22Rv1 (cell line): ENCODE data around the gene UPK3B.
"Not testable (repeated sequence)": the region's sequence is repeated elsewhere in the genome, so short reads cannot be mapped to it uniquely, and the experiment has no call there.

Source experiments
- ZFX ChIP-seq: fragments of 450-650 bp; IDR thresholded peaks from 2 replicates; pipeline ENCODE4 v1.6.1; 2017; ENCODE audit warnings: antibody characterized with exemption, borderline replicate concordance
- TF ChIP-seq, protein P1 (sequence below): fragments of 450-650 bp; IDR thresholded peaks from 2 replicates; pipeline ENCODE4 v1.5.1; 2017; ENCODE audit warnings: mild to moderate bottlenecking

DNA sequence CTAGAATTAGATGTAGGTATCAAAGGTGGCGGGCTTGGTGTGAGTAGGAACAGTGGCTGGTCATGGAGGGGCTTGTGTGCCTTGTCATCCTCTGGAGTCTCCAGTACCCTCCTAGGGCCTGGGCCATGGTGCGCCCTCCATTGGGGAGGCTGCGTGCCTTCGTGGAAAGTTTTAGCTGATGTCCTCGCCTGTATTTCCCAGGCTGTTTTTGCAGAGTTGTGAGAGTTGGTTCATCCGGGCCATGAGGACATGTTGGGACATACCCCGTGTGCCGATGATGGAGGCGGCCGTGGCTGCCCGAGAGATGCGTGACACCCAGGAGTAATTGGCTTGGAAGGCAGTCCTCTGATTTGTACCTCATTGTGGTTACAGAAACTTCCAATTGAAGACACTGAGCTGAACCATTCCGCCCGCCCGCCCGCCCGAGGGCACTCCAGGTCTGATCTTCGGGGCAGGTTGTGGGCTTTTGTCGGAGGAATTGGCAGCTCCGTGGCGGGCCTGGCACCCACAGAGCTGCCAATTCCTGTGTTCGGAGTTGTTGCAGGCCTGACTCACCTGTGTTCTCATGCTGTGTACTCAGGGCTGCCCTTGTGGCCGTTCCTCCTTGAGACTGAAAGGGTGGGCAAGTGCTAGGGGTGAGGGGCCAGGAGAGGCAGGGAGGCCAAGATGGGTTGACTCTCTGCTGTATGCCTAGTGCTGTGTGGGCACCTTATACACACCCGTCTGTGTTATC is 33.4 kb upstream of the UPK3B start:
- TF ChIP-seq, protein P1, sequence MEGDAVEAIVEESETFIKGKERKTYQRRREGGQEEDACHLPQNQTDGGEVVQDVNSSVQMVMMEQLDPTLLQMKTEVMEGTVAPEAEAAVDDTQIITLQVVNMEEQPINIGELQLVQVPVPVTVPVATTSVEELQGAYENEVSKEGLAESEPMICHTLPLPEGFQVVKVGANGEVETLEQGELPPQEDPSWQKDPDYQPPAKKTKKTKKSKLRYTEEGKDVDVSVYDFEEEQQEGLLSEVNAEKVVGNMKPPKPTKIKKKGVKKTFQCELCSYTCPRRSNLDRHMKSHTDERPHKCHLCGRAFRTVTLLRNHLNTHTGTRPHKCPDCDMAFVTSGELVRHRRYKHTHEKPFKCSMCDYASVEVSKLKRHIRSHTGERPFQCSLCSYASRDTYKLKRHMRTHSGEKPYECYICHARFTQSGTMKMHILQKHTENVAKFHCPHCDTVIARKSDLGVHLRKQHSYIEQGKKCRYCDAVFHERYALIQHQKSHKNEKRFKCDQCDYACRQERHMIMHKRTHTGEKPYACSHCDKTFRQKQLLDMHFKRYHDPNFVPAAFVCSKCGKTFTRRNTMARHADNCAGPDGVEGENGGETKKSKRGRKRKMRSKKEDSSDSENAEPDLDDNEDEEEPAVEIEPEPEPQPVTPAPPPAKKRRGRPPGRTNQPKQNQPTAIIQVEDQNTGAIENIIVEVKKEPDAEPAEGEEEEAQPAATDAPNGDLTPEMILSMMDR: not testable (repeated sequence)
- TF ChIP-seq ZFX: not testable (repeated sequence)
